Measurements from ENCODE around the gene MLF1. TPM values are rescaled to one million over a fixed set of nuclear protein-coding genes. Genes with fewer than 3 reads are reported as not detected.

Gene MLF1
- polyA plus RNA-seq, 3 donors = 50.0 to 63.7 (median 58.1) TPM

- DNase-seq (ENCODE audit: extremely low read depth in 1 of 11, low read depth in 9 of 11, low spot score in 4 of 11) = no peak
Observed at GRCh38 chr3:158563076-158563475, 7.9 kb upstream of the MLF1 start.

GRCh38 chr3:158565076-158565475 is 5.9 kb upstream of the MLF1 start:
- DNase-seq (ENCODE audit: extremely low read depth in 1 of 11, low read depth in 9 of 11, low spot score in 4 of 11) = no peak

GRCh38 chr3:158568784-158569183 is 2.2 kb upstream of the MLF1 start:
- no peak for DNase-seq (ENCODE audit: extremely low read depth in 1 of 11, low read depth in 9 of 11, low spot score in 4 of 11)

GRCh38 chr3:158569794-158570193 is 1.2 kb upstream of the MLF1 start:
- no peak for DNase-seq (ENCODE audit: extremely low read depth in 1 of 11, low read depth in 9 of 11, low spot score in 4 of 11)

- no peak for DNase-seq (ENCODE audit: extremely low read depth in 1 of 11, low read depth in 9 of 11, low spot score in 4 of 11)
Observed at GRCh38 chr3:158571969-158572765, 1.2 kb downstream of the MLF1 start.

GRCh38 chr3:158572766-158573060 is 1.7 kb downstream of the MLF1 start:
- no peak for DNase-seq (ENCODE audit: extremely low read depth in 1 of 11, low read depth in 9 of 11, low spot score in 4 of 11)

GRCh38 chr3:158573714-158574113 is 2.7 kb downstream of the MLF1 start:
- DNase-seq (ENCODE audit: extremely low read depth in 1 of 11, low read depth in 9 of 11, low spot score in 4 of 11) = no peak

GRCh38 chr3:158574646-158575045 is 3.7 kb downstream of the MLF1 start:
- DNase-seq (ENCODE audit: extremely low read depth in 1 of 11, low read depth in 9 of 11, low spot score in 4 of 11) = no peak

GRCh38 chr3:158590223-158590622 is 19.2 kb downstream of the MLF1 start:
- no peak for DNase-seq (ENCODE audit: extremely low read depth in 1 of 11, low read depth in 9 of 11, low spot score in 4 of 11)

- no peak for DNase-seq (ENCODE audit: extremely low read depth in 1 of 11, low read depth in 9 of 11, low spot score in 4 of 11)
Observed at GRCh38 chr3:158600787-158601186, 29.8 kb downstream of the MLF1 start.

- no peak for DNase-seq (ENCODE audit: extremely low read depth in 1 of 11, low read depth in 9 of 11, low spot score in 4 of 11)
Observed at GRCh38 chr3:158602227-158602626, 31.2 kb downstream of the MLF1 start.

GRCh38 chr3:158617982-158618875 is 47.2 kb downstream of the MLF1 start:
- DNase-seq (ENCODE audit: extremely low read depth in 1 of 11, low read depth in 9 of 11, low spot score in 4 of 11) = no peak

- no peak for DNase-seq (ENCODE audit: extremely low read depth in 1 of 11, low read depth in 9 of 11, low spot score in 4 of 11)
Observed at GRCh38 chr3:158625881-158626280, 54.9 kb downstream of the MLF1 start.

- no peak for DNase-seq (ENCODE audit: extremely low read depth in 1 of 11, low read depth in 9 of 11, low spot score in 4 of 11)
Observed at GRCh38 chr3:158631981-158632380, 61.0 kb downstream of the MLF1 start.

- DNase-seq (ENCODE audit: extremely low read depth in 1 of 11, low read depth in 9 of 11, low spot score in 4 of 11) = no peak
Observed at GRCh38 chr3:158640646-158641045, 69.7 kb downstream of the MLF1 start.

- no peak for DNase-seq (ENCODE audit: extremely low read depth in 1 of 11, low read depth in 9 of 11, low spot score in 4 of 11)
Observed at GRCh38 chr3:158642005-158642404, 71.0 kb downstream of the MLF1 start.

GRCh38 chr3:158642474-158643210 is 71.6 kb downstream of the MLF1 start:
- no peak for DNase-seq (ENCODE audit: extremely low read depth in 1 of 11, low read depth in 9 of 11, low spot score in 4 of 11)

- peak; percentile 84 to 96 (median 92) for DNase-seq (ENCODE audit: extremely low read depth in 1 of 11, low read depth in 9 of 11, low spot score in 4 of 11)
Observed at GRCh38 chr3:158644345-158644908, 73.4 kb downstream of the MLF1 start, which contains the start of gene GFM1. TSS of gene GFM1 (plus strand) at chr3:158644527. CDS start at chr3:158644635, 108 bp downstream.

GRCh38 chr3:158649791-158650190 is 78.8 kb downstream of the MLF1 start:
- no peak for DNase-seq (ENCODE audit: extremely low read depth in 1 of 11, low read depth in 9 of 11, low spot score in 4 of 11)
